H9 (cell line): ENCODE measurements around the gene SLC30A3. TPM values are rescaled to one million over a fixed set of nuclear protein-coding genes. Genes with fewer than 3 reads are reported as not detected.

Experiments
- DNase-seq: peaks from one replicate; pipeline ENCODE4 v3.0.0-alpha.2; 2017
- H2AFZ ChIP-seq: one replicate; pipeline ENCODE4 v1.6.1; 2013; ENCODE audit warnings: mild to moderate bottlenecking, low read length, control low read depth, moderate library complexity
- H2AK5ac ChIP-seq: 2 replicates; pipeline ENCODE4 v1.6.1; 2013; ENCODE audit warnings: low read length, control low read depth, mixed read lengths; ENCODE audit not compliant: insufficient read length
- H2BK120ac ChIP-seq: one replicate; pipeline ENCODE4 v1.6.1; 2013; ENCODE audit warnings: low read depth, mild to moderate bottlenecking, low read length, control low read depth, inconsistent platforms; ENCODE audit not compliant: poor library complexity, severe bottlenecking
- H2BK12ac ChIP-seq: 2 replicates; pipeline ENCODE4 v1.6.1; 2013; ENCODE audit warnings: low read length, control low read depth, mixed read lengths, low read depth; ENCODE audit not compliant: insufficient read length
- H2BK15ac ChIP-seq: 2 replicates; pipeline ENCODE4 v1.6.1; 2013; ENCODE audit warnings: low read depth, low read length, control low read depth
- H2BK20ac ChIP-seq: one replicate; pipeline ENCODE4 v1.6.1; 2013; ENCODE audit warnings: low read depth, mild to moderate bottlenecking, low read length, control low read depth, inconsistent platforms; ENCODE audit not compliant: poor library complexity, severe bottlenecking
- H2BK5ac ChIP-seq: 2 replicates; pipeline ENCODE4 v1.6.1; 2013; ENCODE audit warnings: low read length, control low read depth, mixed read lengths; ENCODE audit not compliant: insufficient read length
- H3K14ac ChIP-seq: 2 replicates; pipeline ENCODE4 v1.6.1; 2013; ENCODE audit warnings: low read length, control low read depth; ENCODE audit not compliant: insufficient read depth
- H3K18ac ChIP-seq: 2 replicates; pipeline ENCODE4 v1.6.1; 2013; ENCODE audit warnings: low read depth, mild to moderate bottlenecking, mixed read lengths, low read length, control low read depth; ENCODE audit not compliant: insufficient read length
- H3K23ac ChIP-seq: 2 replicates; pipeline ENCODE4 v1.6.1; 2013; ENCODE audit warnings: low read length, control low read depth, mixed read lengths, low read depth; ENCODE audit not compliant: insufficient read length
- H3K23me2 ChIP-seq: 2 replicates; pipeline ENCODE4 v1.6.1; 2013; ENCODE audit warnings: low read depth, mild to moderate bottlenecking, mixed read lengths, low read length, control low read depth; ENCODE audit not compliant: insufficient read length, poor library complexity, severe bottlenecking
- H3K27ac ChIP-seq: 2 replicates; pipeline ENCODE4 v1.5.1; 2013; ENCODE audit warnings: low read length, control low read depth, mixed read lengths, low read depth; ENCODE audit not compliant: insufficient read length
- H3K27me3 ChIP-seq: 2 replicates; pipeline ENCODE4 v1.6.1; 2013; ENCODE audit warnings: low read length, control low read depth, inconsistent platforms; ENCODE audit not compliant: insufficient read depth
- H3K4ac ChIP-seq: 2 replicates; pipeline ENCODE4 v1.6.1; 2013; ENCODE audit warnings: low read depth, mild to moderate bottlenecking, control low read depth, inconsistent platforms, low read length, moderate library complexity
- H3K4me1 ChIP-seq: 2 replicates; pipeline ENCODE4 v1.6.1; 2013; ENCODE audit warnings: low read length, control low read depth, inconsistent platforms; ENCODE audit not compliant: insufficient read depth
- H3K4me2 ChIP-seq: 2 replicates; pipeline ENCODE4 v1.6.1; 2013; ENCODE audit warnings: low read length, control low read depth, mixed read lengths; ENCODE audit not compliant: insufficient read length, insufficient read depth
- H3K56ac ChIP-seq: 2 replicates; pipeline ENCODE4 v1.6.1; 2013; ENCODE audit warnings: low read depth, mild to moderate bottlenecking, mixed read lengths, low read length, control low read depth; ENCODE audit not compliant: insufficient read length
- H3K79me1 ChIP-seq: 2 replicates; pipeline ENCODE4 v1.6.1; 2013; ENCODE audit warnings: low read depth, mild to moderate bottlenecking, moderate library complexity, low read length, control low read depth, inconsistent platforms; ENCODE audit not compliant: insufficient read depth, poor library complexity, severe bottlenecking
- H3K79me2 ChIP-seq: 2 replicates; pipeline ENCODE4 v1.6.1; 2013; ENCODE audit warnings: low read length, control low read depth, inconsistent platforms; ENCODE audit not compliant: insufficient read depth
- H3K9ac ChIP-seq: 2 replicates; pipeline ENCODE4 v1.6.1; 2013; ENCODE audit warnings: low read length, control low read depth, mixed read lengths; ENCODE audit not compliant: insufficient read length; ENCODE audit errors: extremely low read depth
- H3K9me3 ChIP-seq: one replicate; pipeline ENCODE4 v1.6.1; 2013; ENCODE audit warnings: low read depth, low read length, inconsistent platforms; ENCODE audit not compliant: control insufficient read depth
- H3T11ph ChIP-seq: one replicate; pipeline ENCODE4 v1.6.1; 2013; ENCODE audit warnings: mild to moderate bottlenecking, low read length, control low read depth, inconsistent platforms
- H4K20me1 ChIP-seq: one replicate; pipeline ENCODE4 v1.6.1; 2013; ENCODE audit not compliant: control insufficient read depth, insufficient read length, insufficient read depth
- H4K5ac ChIP-seq: 2 replicates; pipeline ENCODE4 v1.6.1; 2013; ENCODE audit warnings: low read depth, mild to moderate bottlenecking, mixed read lengths, low read length, control low read depth; ENCODE audit not compliant: insufficient read length
- H4K8ac ChIP-seq: replicated peaks from 2 replicates; pipeline ENCODE4 v1.6.1; 2013; ENCODE audit warnings: low read length, control low read depth, mixed read lengths, low read depth; ENCODE audit not compliant: insufficient read length
- H4K91ac ChIP-seq: 2 replicates; pipeline ENCODE4 v1.6.1; 2013; ENCODE audit warnings: low read depth, mild to moderate bottlenecking, moderate library complexity, mixed read lengths, low read length, control low read depth; ENCODE audit not compliant: insufficient read length
- H3K27ac Mint-ChIP-seq, 3 experiments: 2 replicates in 2 of 3; 3 replicates in 1 of 3; pipeline ENCODE4 v1.8.0; 2020 to 2021; ENCODE audit warnings: mixed read lengths in 3 of 3, mild to moderate bottlenecking in 1 of 3, moderate library complexity in 1 of 3
- H3K27me3 Mint-ChIP-seq: 2 replicates; pipeline ENCODE4 v1.8.0; 2021; ENCODE audit warnings: low read depth, mild to moderate bottlenecking, moderate library complexity, mixed read lengths
- H3K36me3 Mint-ChIP-seq, 3 experiments: 2 replicates in 2 of 3; 3 replicates in 1 of 3; pipeline ENCODE4 v1.8.0; 2020 to 2021; ENCODE audit warnings: low read depth in 3 of 3, mixed read lengths in 3 of 3; ENCODE audit not compliant: insufficient read depth in 1 of 3
- H3K4me1 Mint-ChIP-seq, 2 experiments: 2 replicates each; pipeline ENCODE4 v1.8.0; 2020; ENCODE audit warnings: mixed read lengths in 2 of 2
- H3K4me3 Mint-ChIP-seq, 2 experiments: 2 replicates in 1 of 2; 3 replicates in 1 of 2; pipeline ENCODE4 v1.8.0; 2020 to 2021; ENCODE audit warnings: mild to moderate bottlenecking in 2 of 2, mixed read lengths in 2 of 2, moderate library complexity in 1 of 2
- H3K9me3 Mint-ChIP-seq, 2 experiments: 2 replicates in 1 of 2; 3 replicates in 1 of 2; pipeline ENCODE4 v1.8.0; 2020; ENCODE audit warnings: mild to moderate bottlenecking in 2 of 2, mixed read lengths in 2 of 2, moderate library complexity in 1 of 2
- CTCF ChIP-seq: fragments of 200-600 bp; sonication (generic); conservative IDR thresholded peaks from 3 replicates; pipeline ENCODE4 v1.8.0; 2021; ENCODE audit warnings: antibody characterized with exemption, mild to moderate bottlenecking
- WGBS: extraction: QIAGEN DNeasy Blood & Tissue Kit; methylation state at CpG from one replicate; pipeline ENCODE4 v1.1.7; 2013; ENCODE audit warnings: missing lambda C conversion rate, low lambda C conversion rate, mixed read lengths; ENCODE audit not compliant: insufficient read length; ENCODE audit errors: extremely low coverage; 5-methylcytosine and 5-hydroxymethylcytosine counted together
- total RNA-seq: library from RNA; stranded (reverse); gene quantifications from 2 replicates; pipeline ENCODE4 v1.2.1, GENCODE V29; 2021

The SLC30A3 gene
- total RNA-seq, 1 experiment from 2014 or later: 2.5 TPM

GRCh38 chr2:27243391-27244130 lies 19.3 kb downstream of the SLC30A3 start:
- no peak overlapping the region for H3K4me3 Mint-ChIP-seq
- peaks cover 6% of the 10 kb centered on the region for H3K27me3 Mint-ChIP-seq
- H2AFZ ChIP-seq: no peak overlapping the region
- no peak for DNase-seq
- H4K8ac ChIP-seq: no peak overlapping the region
- H3K23ac ChIP-seq: no peak overlapping the region
- no peaks in the 10 kb centered on the region for H3K27me3 ChIP-seq
- no peak for TF ChIP-seq CTCF
- no peak overlapping the region for H2BK12ac ChIP-seq
- H3K79me1 ChIP-seq: no peaks in the 10 kb centered on the region
- H3K4me1 ChIP-seq: no peaks in the 10 kb centered on the region
- H2AK5ac ChIP-seq: no peak overlapping the region
- no peak overlapping the region for H3K9ac ChIP-seq
- no peak overlapping the region for H3K4me2 ChIP-seq
- H3K9me3 Mint-ChIP-seq: no peaks in the 10 kb centered on the region
- H4K91ac ChIP-seq: no peak overlapping the region
- WGBS: no CpG with 5 or more reads among the region's 19 CpGs
- no peak overlapping the region for H3K27ac Mint-ChIP-seq
- H3T11ph ChIP-seq: no peak overlapping the region
- no peaks in the 10 kb centered on the region for H3K9me3 ChIP-seq
- H2BK15ac ChIP-seq: no peak overlapping the region
- H2BK20ac ChIP-seq: no peak overlapping the region
- no peak overlapping the region for H2BK5ac ChIP-seq
- no peak overlapping the region for H3K4ac ChIP-seq
- no peak overlapping the region for H3K14ac ChIP-seq
- H3K23me2 ChIP-seq: no peaks in the 10 kb centered on the region
- H3K56ac ChIP-seq: no peak overlapping the region
- no peak overlapping the region for H3K18ac ChIP-seq
- no peaks in the 10 kb centered on the region for H4K20me1 ChIP-seq
- H3K79me2 ChIP-seq: no peaks in the 10 kb centered on the region
- peaks cover 33 to 66% (median 58%) of the 10 kb centered on the region in 3 experiments for H3K36me3 Mint-ChIP-seq
- H4K5ac ChIP-seq: no peak overlapping the region
- H2BK120ac ChIP-seq: no peak overlapping the region
- H3K4me1 Mint-ChIP-seq: no peaks in the 10 kb centered on the region
- H3K27ac ChIP-seq: no peak overlapping the region
